PC-3 (cell line): ENCODE data around the gene ZNF366. TPM values are rescaled to one million over a fixed set of nuclear protein-coding genes. Genes with fewer than 3 reads are reported as not detected.

Experiments
- ATAC-seq: fragments of 200-7000 bp; cut with Tn5 transposase; 2 replicates; pipeline ENCODE4 v1.9.1; 2020; ENCODE audit warnings: mild to moderate bottlenecking, moderate library complexity
- BruUV-seq: library from RNA; stranded (reverse); fragments of 400-500 nt; replicated peaks from 2 replicates; lab custom pipeline; 2021; lab: Mats Ljungman, UMichigan
- CTCF ChIA-PET: fragments of 300-600 bp; sonication (Branson Sonifier 250); formaldehyde crosslinking; loops from one replicate; lab custom pipeline; 2022; ENCODE audit warnings: antibody characterized with exemption; lab: Charles Lee
- POLR2A ChIA-PET: fragments of 300-600 bp; sonication (Branson Sonifier 250); formaldehyde crosslinking; loops from one replicate; lab custom pipeline; 2022; ENCODE audit warnings: antibody characterized with exemption; ENCODE audit not compliant: unreplicated experiment; lab: Charles Lee
- DNase-seq: peaks from one replicate; pipeline ENCODE4 v3.0.0-alpha.2; 2015
- H2AFZ ChIP-seq: fragments of 300-600 bp; sonication (generic); 2 replicates; pipeline ENCODE4 v1.6.0; 2016; ENCODE audit warnings: antibody characterized with exemption, low read length
- H3F3A ChIP-seq: fragments of 300-600 bp; sonication (generic); one replicate; pipeline ENCODE4 v1.6.0; 2017; ENCODE audit warnings: antibody characterized with exemption, low read length, control low read depth, mild to moderate bottlenecking; ENCODE audit not compliant: unreplicated experiment
- H3K27ac ChIP-seq: fragments of 300-600 bp; sonication (generic); 2 replicates; pipeline ENCODE4 v1.5.1; 2016; ENCODE audit warnings: mild to moderate bottlenecking, low read length
- H3K27me3 ChIP-seq: fragments of 300-600 bp; sonication (generic); 2 replicates; pipeline ENCODE4 v1.6.1; 2016; ENCODE audit warnings: low read length, mixed read lengths
- H3K36me3 ChIP-seq: fragments of 300-600 bp; sonication (generic); 2 replicates; pipeline ENCODE4 v1.6.1; 2016; ENCODE audit warnings: low read depth, mixed run types, low read length, mixed read lengths
- H3K4me1 ChIP-seq: fragments of 300-600 bp; sonication (generic); 2 replicates; pipeline ENCODE4 v1.5.1; 2016; ENCODE audit warnings: low read length; ENCODE audit not compliant: insufficient read depth
- H3K4me2 ChIP-seq: fragments of 300-600 bp; sonication (generic); 2 replicates; pipeline ENCODE4 v1.6.0; 2016; ENCODE audit warnings: low read length
- H3K4me3 ChIP-seq: fragments of 300-600 bp; sonication (generic); 2 replicates; pipeline ENCODE4 v1.5.1; 2016; ENCODE audit warnings: mild to moderate bottlenecking, low read length, mixed read lengths
- H3K79me2 ChIP-seq: fragments of 300-600 bp; sonication (generic); 2 replicates; pipeline ENCODE4 v1.6.1; 2017; ENCODE audit warnings: low read length, mixed read lengths
- H3K9ac ChIP-seq: fragments of 300-600 bp; sonication (generic); 2 replicates; pipeline ENCODE4 v1.6.0; 2016; ENCODE audit warnings: mild to moderate bottlenecking, low read length
- H3K9me2 ChIP-seq: fragments of 300-600 bp; sonication (generic); replicated peaks from 2 replicates; pipeline ENCODE4 v1.6.1; 2016; ENCODE audit warnings: mixed run types, low read length, mixed read lengths
- H3K9me3 ChIP-seq: fragments of 300-600 bp; sonication (generic); 2 replicates; pipeline ENCODE4 v1.6.1; 2016; ENCODE audit warnings: low read length, mixed read lengths
- H4K20me1 ChIP-seq: fragments of 300-600 bp; sonication (generic); 2 replicates; pipeline ENCODE4 v1.6.1; 2016; ENCODE audit warnings: low read length, mixed read lengths
- EZH2 ChIP-seq: fragments of 300-600 bp; sonication (generic); IDR thresholded peaks from one replicate; pipeline ENCODE4 v1.6.1; 2017; ENCODE audit warnings: antibody characterized with exemption, mild to moderate bottlenecking, low read length; ENCODE audit not compliant: unreplicated experiment
- EZH2phosphoT487 ChIP-seq: fragments of 300-600 bp; sonication (generic); IDR thresholded peaks from 2 replicates; pipeline ENCODE4 v1.6.1; 2018; ENCODE audit warnings: mild to moderate bottlenecking, antibody characterized with exemption, low read length, borderline replicate concordance
- intact Hi-C: fragments of 100-400 bp; cut with micrococcal nuclease; formaldehyde crosslinking; loops from 2 replicates; pipeline ENCODE4 v1.9.0; 2023
- total RNA-seq: library from RNA; depleted of rRNA; stranded (reverse); fragments of >200 nt; gene quantifications from 2 replicates; pipeline ENCODE4 v1.2.3, GENCODE V29; 2014
- TF ChIP-seq, protein P1 (sequence below): fragments of 300-600 bp; sonication (generic); conservative IDR thresholded peaks from 2 replicates; pipeline ENCODE4 v1.5.1; 2017; ENCODE audit warnings: antibody characterized with exemption, low read depth, mild to moderate bottlenecking, low read length

Gene ZNF366
- total RNA-seq, 1 experiment from 2014 or later: not detected

DNA sequence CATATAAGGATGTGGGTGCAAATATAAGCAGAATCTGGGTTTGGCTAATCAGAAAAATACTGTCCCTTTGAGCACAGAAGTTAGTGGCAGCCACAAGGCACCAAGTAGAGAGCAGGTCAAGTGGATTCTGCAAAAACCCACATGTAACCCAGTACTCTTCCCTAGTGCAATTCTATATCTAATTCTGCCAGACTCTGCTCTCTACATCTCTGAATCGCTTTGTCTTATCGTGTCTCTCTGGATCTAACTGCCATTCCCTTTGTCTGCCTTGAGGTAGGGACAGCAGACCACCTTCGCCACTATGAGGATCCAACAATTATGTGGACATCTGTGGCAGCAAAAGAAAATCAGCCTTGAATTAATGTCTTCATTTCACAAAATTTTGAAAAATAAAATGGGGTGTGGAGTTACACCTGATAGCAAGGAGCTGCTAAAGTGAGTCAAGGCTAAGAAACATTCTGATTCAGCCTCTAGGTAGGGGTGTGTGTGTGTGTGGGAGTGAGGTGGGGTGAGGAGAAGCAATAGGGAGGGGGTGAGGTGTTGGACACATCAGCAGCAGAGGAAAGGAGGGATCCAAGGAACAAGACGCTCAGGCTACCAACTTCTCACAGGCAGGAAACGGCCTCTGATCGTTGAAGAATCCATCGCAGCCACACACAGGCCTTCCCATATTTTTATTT lies 33.7 kb upstream of the ZNF366 start:
- no peak for ATAC-seq
- BruUV-seq: no TSS peak
- no peak overlapping the region for H2AFZ ChIP-seq

GRCh38 chr5:72539726-72540125 lies 32.5 kb upstream of the ZNF366 start:
- H3K4me3 ChIP-seq: no peak overlapping the region
- TF ChIP-seq, protein P1, sequence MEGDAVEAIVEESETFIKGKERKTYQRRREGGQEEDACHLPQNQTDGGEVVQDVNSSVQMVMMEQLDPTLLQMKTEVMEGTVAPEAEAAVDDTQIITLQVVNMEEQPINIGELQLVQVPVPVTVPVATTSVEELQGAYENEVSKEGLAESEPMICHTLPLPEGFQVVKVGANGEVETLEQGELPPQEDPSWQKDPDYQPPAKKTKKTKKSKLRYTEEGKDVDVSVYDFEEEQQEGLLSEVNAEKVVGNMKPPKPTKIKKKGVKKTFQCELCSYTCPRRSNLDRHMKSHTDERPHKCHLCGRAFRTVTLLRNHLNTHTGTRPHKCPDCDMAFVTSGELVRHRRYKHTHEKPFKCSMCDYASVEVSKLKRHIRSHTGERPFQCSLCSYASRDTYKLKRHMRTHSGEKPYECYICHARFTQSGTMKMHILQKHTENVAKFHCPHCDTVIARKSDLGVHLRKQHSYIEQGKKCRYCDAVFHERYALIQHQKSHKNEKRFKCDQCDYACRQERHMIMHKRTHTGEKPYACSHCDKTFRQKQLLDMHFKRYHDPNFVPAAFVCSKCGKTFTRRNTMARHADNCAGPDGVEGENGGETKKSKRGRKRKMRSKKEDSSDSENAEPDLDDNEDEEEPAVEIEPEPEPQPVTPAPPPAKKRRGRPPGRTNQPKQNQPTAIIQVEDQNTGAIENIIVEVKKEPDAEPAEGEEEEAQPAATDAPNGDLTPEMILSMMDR: no peak
- TF ChIP-seq EZH2phosphoT487 (no peak), EZH2 (no peak)
- no peaks in the 10 kb centered on the region for H3K79me2 ChIP-seq
- H2AFZ ChIP-seq: no peak overlapping the region
- H3K4me2 ChIP-seq: no peak overlapping the region
- DNase-seq: no peak
- CTCF ChIA-PET: no interaction called here
- no peaks in the 10 kb centered on the region for H3K27me3 ChIP-seq
- no TSS peak for BruUV-seq
- H3K9me3 ChIP-seq: no peaks in the 10 kb centered on the region
- no peak for ATAC-seq
- H3K4me1 ChIP-seq: no peaks in the 10 kb centered on the region
- no peaks in the 10 kb centered on the region for H4K20me1 ChIP-seq
- H3K27ac ChIP-seq: no peak overlapping the region
- no peaks in the 10 kb centered on the region for H3F3A ChIP-seq
- H3K36me3 ChIP-seq: no peaks in the 10 kb centered on the region
- H3K9me2 ChIP-seq: no peaks in the 10 kb centered on the region
- POLR2A ChIA-PET: no interaction called here
- H3K9ac ChIP-seq: no peak overlapping the region
- intact Hi-C loops: no loop called here

More for the DNA sequence above, 33.7 kb upstream of the ZNF366 start:
- Histone ChIP-seq H3K79me2 (no peaks in the 10 kb centered on the region), H3K27me3 (no peaks in the 10 kb centered on the region), H3F3A (no peaks in the 10 kb centered on the region), H3K4me3 (no peak overlapping the region), H3K9me2 (no peaks in the 10 kb centered on the region), H3K9ac (no peak overlapping the region), H3K4me1 (no peaks in the 10 kb centered on the region), H3K27ac (no peak overlapping the region), H3K4me2 (no peak overlapping the region), H3K36me3 (no peaks in the 10 kb centered on the region), H4K20me1 (no peaks in the 10 kb centered on the region), H3K9me3 (no peaks in the 10 kb centered on the region)
- intact Hi-C loops: no loop called here
- TF ChIP-seq, protein P1: no peak
- no peak for TF ChIP-seq EZH2
- TF ChIP-seq EZH2phosphoT487: no peak
- POLR2A ChIA-PET: no interaction called here
- CTCF ChIA-PET: no interaction called here
- DNase-seq: no peak

DNA sequence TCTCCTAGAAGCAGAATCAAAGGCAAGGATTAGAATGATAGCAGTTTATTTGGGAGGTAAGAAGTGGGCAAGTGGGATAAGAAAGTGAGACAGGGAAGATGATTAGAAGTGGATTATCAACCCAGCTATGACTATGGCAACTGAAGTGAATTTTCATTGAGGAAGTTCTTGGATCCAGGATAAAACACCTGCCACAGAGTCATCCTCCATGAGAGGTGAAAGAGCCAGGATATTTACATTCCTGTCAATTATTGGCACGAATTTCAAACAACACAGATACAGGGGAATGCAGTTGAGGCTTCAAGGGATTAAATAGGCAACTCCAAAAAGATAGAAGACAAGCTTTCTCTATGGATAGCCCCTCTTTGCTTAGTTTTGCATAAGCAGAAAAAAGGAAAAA lies 31.8 kb upstream of the ZNF366 start:
- H4K20me1 ChIP-seq: no peaks in the 10 kb centered on the region
- ATAC-seq (no peak), DNase-seq (no peak)
- H3K4me3 ChIP-seq: no peak overlapping the region
- no peaks in the 10 kb centered on the region for H3F3A ChIP-seq
- no peaks in the 10 kb centered on the region for H3K36me3 ChIP-seq
- H3K9me3 ChIP-seq: no peaks in the 10 kb centered on the region
- no peak overlapping the region for H3K27ac ChIP-seq
- BruUV-seq: no TSS peak
- CTCF ChIA-PET: interaction anchor here (0.6 kb wide), 1 partner anchor 166 kb away, joined by 3 read pairs; no protein-coding TSS in a partner anchor
- no peaks in the 10 kb centered on the region for H3K79me2 ChIP-seq
- TF ChIP-seq, protein P1: no peak
- TF ChIP-seq EZH2phosphoT487 (no peak), EZH2 (no peak)
- no peaks in the 10 kb centered on the region for H3K27me3 ChIP-seq
- no peaks in the 10 kb centered on the region for H3K9me2 ChIP-seq
- H2AFZ ChIP-seq: no peak overlapping the region
- POLR2A ChIA-PET: no interaction called here
- H3K4me2 ChIP-seq: no peak overlapping the region
- intact Hi-C loops: no loop called here
- no peak overlapping the region for H3K9ac ChIP-seq
- H3K4me1 ChIP-seq: no peaks in the 10 kb centered on the region
